Measurements from ENCODE around the gene SAMD14.

DNA sequence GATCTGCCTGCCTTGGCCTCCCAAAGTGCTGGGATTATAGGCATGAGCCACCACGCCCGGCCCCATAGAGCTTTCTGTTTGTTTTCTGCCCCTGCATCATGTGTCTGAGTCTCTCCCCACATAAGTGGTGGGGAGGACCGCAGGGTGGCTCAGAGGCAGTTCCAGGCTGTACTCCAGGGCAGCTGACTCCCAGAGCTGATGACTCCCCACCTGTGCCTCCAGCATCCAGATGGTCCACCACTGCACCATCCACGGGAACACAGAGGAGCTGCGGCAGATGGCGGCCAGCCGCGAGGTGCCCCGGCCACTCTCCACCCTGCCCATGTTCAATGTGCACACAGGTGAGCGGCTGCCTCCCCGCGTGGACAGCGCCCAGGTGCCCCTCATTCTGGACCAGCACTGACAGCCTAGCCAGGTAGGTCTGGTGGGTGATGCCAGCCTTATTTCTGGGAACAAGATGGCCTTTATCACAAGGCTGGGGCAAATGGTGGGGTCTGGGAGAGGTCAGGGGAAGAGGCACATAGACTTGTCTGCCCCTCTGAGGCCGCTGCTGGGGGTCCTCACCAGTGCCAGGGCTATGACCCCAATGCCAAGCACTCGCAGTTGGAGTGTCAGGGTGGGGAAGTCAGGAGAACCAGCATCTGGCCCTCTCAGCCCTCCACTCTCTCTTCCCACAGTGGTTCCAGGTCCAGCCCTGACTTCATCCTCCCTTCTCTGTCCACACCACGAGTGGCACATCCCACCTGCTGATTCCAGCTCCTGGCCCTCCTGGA, 45.3 kb upstream of the SAMD14 start:
- TF ChIP-seq, protein P1, sequence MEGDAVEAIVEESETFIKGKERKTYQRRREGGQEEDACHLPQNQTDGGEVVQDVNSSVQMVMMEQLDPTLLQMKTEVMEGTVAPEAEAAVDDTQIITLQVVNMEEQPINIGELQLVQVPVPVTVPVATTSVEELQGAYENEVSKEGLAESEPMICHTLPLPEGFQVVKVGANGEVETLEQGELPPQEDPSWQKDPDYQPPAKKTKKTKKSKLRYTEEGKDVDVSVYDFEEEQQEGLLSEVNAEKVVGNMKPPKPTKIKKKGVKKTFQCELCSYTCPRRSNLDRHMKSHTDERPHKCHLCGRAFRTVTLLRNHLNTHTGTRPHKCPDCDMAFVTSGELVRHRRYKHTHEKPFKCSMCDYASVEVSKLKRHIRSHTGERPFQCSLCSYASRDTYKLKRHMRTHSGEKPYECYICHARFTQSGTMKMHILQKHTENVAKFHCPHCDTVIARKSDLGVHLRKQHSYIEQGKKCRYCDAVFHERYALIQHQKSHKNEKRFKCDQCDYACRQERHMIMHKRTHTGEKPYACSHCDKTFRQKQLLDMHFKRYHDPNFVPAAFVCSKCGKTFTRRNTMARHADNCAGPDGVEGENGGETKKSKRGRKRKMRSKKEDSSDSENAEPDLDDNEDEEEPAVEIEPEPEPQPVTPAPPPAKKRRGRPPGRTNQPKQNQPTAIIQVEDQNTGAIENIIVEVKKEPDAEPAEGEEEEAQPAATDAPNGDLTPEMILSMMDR (conservative IDR thresholded peaks at IDR 0.05; ENCODE audit: low read depth in 2 of 2): no peak
- TF ChIP-seq EZH2 (IDR thresholded peaks at IDR 0.05; ENCODE audit: low read depth, unreplicated experiment): no peak
- no peak for TF ChIP-seq ZNF114 (CRISPR knock-in tag; IDR thresholded peaks at IDR 0.05)
- TF ChIP-seq EZH2phosphoT487 (IDR thresholded peaks at IDR 0.05; ENCODE audit: unreplicated experiment): no peak
- no peak for TF ChIP-seq POLR2AphosphoS5 (IDR thresholded peaks at IDR 0.05; ENCODE audit: low read depth)
- TF ChIP-seq NANOG (IDR thresholded peaks at IDR 0.05; ENCODE audit: borderline replicate concordance): no peak

All from GM23338 (cell line).